GM12873 (cell line): ENCODE results near the gene NUDCD3.

Experiments
- CTCF ChIP-seq: IDR thresholded peaks from 2 replicates; pipeline ENCODE4 v1.5.1; 2012; ENCODE audit warnings: low read depth, mild to moderate bottlenecking, moderate library complexity, low read length, control low read depth; ENCODE audit not compliant: insufficient read depth; ENCODE audit errors: missing control alignments

The NUDCD3 gene

GRCh38 chr7:44490351-44491200, at the start of gene NUDCD3:
Gene NUDCD3 (minus strand): TSS chr7:44490658. CDS start chr7:44490600, 58 bp downstream.
- peak; percentile 31 for TF ChIP-seq CTCF

- no peak for TF ChIP-seq CTCF
Measured at GRCh38 chr7:44539669-44540506, 49.4 kb upstream of the NUDCD3 start.

GRCh38 chr7:44538798-44539668, 48.6 kb upstream of the NUDCD3 start:
- TF ChIP-seq CTCF = no peak

GRCh38 chr7:44538093-44538797, 47.8 kb upstream of the NUDCD3 start:
- TF ChIP-seq CTCF = no peak

GRCh38 chr7:44537442-44537841, 47.0 kb upstream of the NUDCD3 start:
- TF ChIP-seq CTCF = no peak

- TF ChIP-seq CTCF = no peak
Measured at GRCh38 chr7:44536090-44536489, 45.6 kb upstream of the NUDCD3 start.
